Pancreas (tissue), 10 donors: Measurements from ENCODE around the gene M1AP. TPM values are rescaled to one million over a fixed set of nuclear protein-coding genes. Genes with fewer than 3 reads are reported as not detected.

Source experiments
- ATAC-seq, 4 donors: fragments of 200-7000 bp; cut with Tn5 transposase; one replicate each; pipeline versions ENCODE4 v1.8.0 to v1.9.1; 2020; ENCODE audit warnings: mild to moderate bottlenecking in 4 of 4, moderate library complexity in 4 of 4
- DNase-seq, 6 donors: peaks; one replicate each; pipeline ENCODE4 v3.0.0-alpha.2; 2020
- FAIRE-seq: peaks from 2 replicates; lab custom pipeline; 2012; peaks lifted over from hg19 to GRCh38; lab: Jason Lieb, UNC
- H3K27ac ChIP-seq, 4 donors: fragments of 200-600 bp; sonication (generic); 1 replicate in 3 of 4; 2 replicates in 1 of 4; pipeline versions ENCODE4 v1.5.0 to v1.8.0; 2020
- H3K27me3 ChIP-seq, 4 donors: fragments of 200-600 bp; one replicate each; pipeline ENCODE4 v1.8.0; 2021
- H3K36me3 ChIP-seq, 3 donors: fragments of 200-600 bp; sonication (generic) in 1 of 3; one replicate each; pipeline versions ENCODE4 v1.5.0 to v1.8.0; 2020 to 2021
- H3K4me1 ChIP-seq, 3 donors: fragments of 200-600 bp; one replicate each; pipeline ENCODE4 v1.8.0; 2021
- H3K4me3 ChIP-seq, 4 donors: fragments of 200-600 bp; sonication (generic) in 2 of 4; one replicate each; pipeline versions ENCODE4 v1.5.0 to v1.8.0; 2020 to 2021
- H3K9me3 ChIP-seq, 4 donors: fragments of 200-600 bp; one replicate each; pipeline ENCODE4 v1.8.0; 2021
- CTCF ChIP-seq, 4 donors: fragments of 200-600 bp; sonication (generic) in 3 of 4; IDR thresholded peaks; one replicate each; pipeline versions ENCODE4 v1.5.0 to v1.8.0; 2021; ENCODE audit warnings: antibody characterized with exemption in 4 of 4
- WGBS, 2 donors: extraction: QIAGEN DNeasy Blood & Tissue Kit; methylation state at CpG; one replicate each; pipeline ENCODE4 v1.1.7; 2013; 5-methylcytosine and 5-hydroxymethylcytosine counted together
- intact Hi-C, 3 donors: fragments of 100-400 bp; cut with DNase I; formaldehyde crosslinking; loops; one replicate each; pipeline versions ENCODE4 v1.11.1 to v1.14.2; 2022
- polyA plus RNA-seq, 2 donors: library from polyadenylated mRNA; stranded (reverse); fragments of 200-250 nt; gene quantifications; one replicate each; pipeline ENCODE4 v1.2.3, GENCODE V29; 2013
- total RNA-seq, 6 donors: library from RNA; stranded (reverse); fragmentation: NEBNext Ultra II Directional in 4 of 6; extraction: Animal tissue kit (Norgen Biotek cat#: 25700) in 4 of 6; gene quantifications; one replicate each; pipeline versions ENCODE4 v1.2.1 to v1.2.4, GENCODE V29; 2021 to 2023
- donor health status: healthy with polysubstance abuse.
- donor health status: DM: no; HTN: no; CAD: no; lungs with moderate emphysema.
- donor health status: DM: no; HTN: no; CAD: no.
- donor health status: control.
- donor health status: control.
- donor health status: Bipolar disorder and iron deficiency.
- donor health status: DM: yes; HTN: yes; CAD: no.
- donor health status: DM: no; HTN: no; CAD: no.
- donor health status: DM: no; HTN: no; CAD: no.
- donor health status: DM: yes; HTN: yes; CAD: no.

M1AP gene
- total and polyA plus RNA-seq, 8 donors, result 0.11 to 0.66 (median 0.27) TPM

GRCh38 chr2:74560591-74560990 lies 87.5 kb downstream of the M1AP start:
- no peak overlapping the region for H3K27ac ChIP-seq
- no peaks in the 10 kb centered on the region for H3K27me3 ChIP-seq
- 42 to 58% methylated on average over 6 of the region's 6 CpGs for WGBS, 2 donors
- no peaks in the 10 kb centered on the region for H3K36me3 ChIP-seq
- intact Hi-C loops, result no loop called here
- DNase-seq (no peak), ATAC-seq (no peak), FAIRE-seq (no peak)
- TF ChIP-seq CTCF (IDR thresholded peaks at IDR 0.05), result no peak
- no peaks in the 10 kb centered on the region for H3K9me3 ChIP-seq
- no peaks in the 10 kb centered on the region for H3K4me1 ChIP-seq
- H3K4me3 ChIP-seq, result no peak overlapping the region

GRCh38 chr2:74559912-74560311 lies 88.2 kb downstream of the M1AP start:
- no peak for FAIRE-seq
- no peak for ATAC-seq

GRCh38 chr2:74558284-74559230 lies 89.6 kb downstream of the M1AP start:
- no peak for DNase-seq
- FAIRE-seq, result no peak
- Histone ChIP-seq H3K27ac (no peak overlapping the region), H3K9me3 (no peaks in the 10 kb centered on the region), H3K27me3 (no peaks in the 10 kb centered on the region), H3K4me3 (no peak overlapping the region), H3K4me1 (no peaks in the 10 kb centered on the region), H3K36me3 (no peaks in the 10 kb centered on the region)
- TF ChIP-seq CTCF (IDR thresholded peaks at IDR 0.05), result no peak
- ATAC-seq, result no peak
- intact Hi-C loops, result no loop called here
- 57 to 63% methylated on average over 7 of the region's 7 CpGs for WGBS, 2 donors

More at GRCh38 chr2:74559912-74560311, 88.2 kb downstream of the M1AP start:
- Histone ChIP-seq H3K36me3 (no peaks in the 10 kb centered on the region), H3K4me3 (no peak overlapping the region), H3K9me3 (no peaks in the 10 kb centered on the region), H3K4me1 (no peaks in the 10 kb centered on the region), H3K27ac (no peak overlapping the region), H3K27me3 (no peaks in the 10 kb centered on the region)
- 50 to 63% methylated on average over 5 of the region's 5 CpGs for WGBS, 2 donors
- intact Hi-C loops, result no loop called here
- no peak for TF ChIP-seq CTCF (IDR thresholded peaks at IDR 0.05)
- no peak for DNase-seq

- intact Hi-C loops, result no loop called here
- Histone ChIP-seq H3K4me3 (no peak overlapping the region), H3K4me1 (no peaks in the 10 kb centered on the region), H3K36me3 (no peaks in the 10 kb centered on the region), H3K9me3 (no peaks in the 10 kb centered on the region), H3K27ac (no peak overlapping the region), H3K27me3 (no peaks in the 10 kb centered on the region)
- no peak for TF ChIP-seq CTCF (IDR thresholded peaks at IDR 0.05)
- FAIRE-seq (no peak), DNase-seq (no peak), ATAC-seq (no peak)
- 89 to 96% methylated on average over 6 of the region's 6 CpGs for WGBS, 2 donors
Observed at GRCh38 chr2:74556831-74557370, 91.2 kb downstream of the M1AP start.

GRCh38 chr2:74556159-74556558 lies 92.0 kb downstream of the M1AP start:
- Histone ChIP-seq H3K36me3 (no peaks in the 10 kb centered on the region), H3K27me3 (no peaks in the 10 kb centered on the region), H3K9me3 (no peaks in the 10 kb centered on the region), H3K4me1 (no peaks in the 10 kb centered on the region), H3K27ac (no peak overlapping the region), H3K4me3 (peak overlapping the region in 1 of 4 donors; percentile 93)
- intact Hi-C loops, result no loop called here
- FAIRE-seq, result no peak
- TF ChIP-seq CTCF (IDR thresholded peaks at IDR 0.05), result no peak
- WGBS, 2 donors, result 91 to 94% methylated on average over 14 of the region's 14 CpGs
- ATAC-seq, result no peak
- DNase-seq, result no peak
